ENCODE results near the gene CASP10.

DNA sequence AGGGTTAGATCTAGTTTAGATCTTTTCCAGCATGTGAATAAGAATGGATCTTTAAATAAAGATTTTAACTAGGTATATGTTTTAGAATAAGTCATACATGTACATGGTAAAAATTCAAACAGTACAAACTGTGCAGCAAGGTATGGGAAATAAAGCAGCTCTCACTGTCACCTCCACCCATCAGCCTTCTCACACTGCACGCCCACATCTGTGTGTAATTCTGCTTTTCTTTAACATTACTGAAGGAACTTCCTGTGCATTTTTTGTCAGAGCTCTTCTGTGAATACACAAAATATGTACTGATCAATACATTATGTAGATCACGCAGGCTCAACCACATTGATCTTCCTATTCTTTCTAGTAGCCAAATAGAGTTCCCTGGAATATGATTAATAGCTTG is 80.8 kb downstream of the CASP10 start:
- TF ChIP-seq, protein P1, sequence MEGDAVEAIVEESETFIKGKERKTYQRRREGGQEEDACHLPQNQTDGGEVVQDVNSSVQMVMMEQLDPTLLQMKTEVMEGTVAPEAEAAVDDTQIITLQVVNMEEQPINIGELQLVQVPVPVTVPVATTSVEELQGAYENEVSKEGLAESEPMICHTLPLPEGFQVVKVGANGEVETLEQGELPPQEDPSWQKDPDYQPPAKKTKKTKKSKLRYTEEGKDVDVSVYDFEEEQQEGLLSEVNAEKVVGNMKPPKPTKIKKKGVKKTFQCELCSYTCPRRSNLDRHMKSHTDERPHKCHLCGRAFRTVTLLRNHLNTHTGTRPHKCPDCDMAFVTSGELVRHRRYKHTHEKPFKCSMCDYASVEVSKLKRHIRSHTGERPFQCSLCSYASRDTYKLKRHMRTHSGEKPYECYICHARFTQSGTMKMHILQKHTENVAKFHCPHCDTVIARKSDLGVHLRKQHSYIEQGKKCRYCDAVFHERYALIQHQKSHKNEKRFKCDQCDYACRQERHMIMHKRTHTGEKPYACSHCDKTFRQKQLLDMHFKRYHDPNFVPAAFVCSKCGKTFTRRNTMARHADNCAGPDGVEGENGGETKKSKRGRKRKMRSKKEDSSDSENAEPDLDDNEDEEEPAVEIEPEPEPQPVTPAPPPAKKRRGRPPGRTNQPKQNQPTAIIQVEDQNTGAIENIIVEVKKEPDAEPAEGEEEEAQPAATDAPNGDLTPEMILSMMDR (IDR thresholded peaks at IDR 0.05) = no peak
- TF ChIP-seq POLR2A (IDR thresholded peaks at IDR 0.05) = peak in 1 of 4 donors; percentile 16

Data from esophagus squamous epithelium (tissue), 4 donors.